OCI-LY3 (cell line): Measurements from ENCODE around the gene RAB27B.

Experiments
- CTCF ChIP-seq: fragments of 200-600, 300-600 bp; sonication (generic); IDR thresholded peaks from 2 replicates; pipeline ENCODE4 v1.5.1; 2014; ENCODE audit warnings: antibody characterized with exemption, low read length, low read depth
- EZH2phosphoT487 ChIP-seq: fragments of 200-600 bp; shearing (Covaris generic); IDR thresholded peaks from 2 replicates; pipeline ENCODE4 v1.6.1; 2018; ENCODE audit warnings: antibody characterized with exemption, mixed run types, low read depth

GRCh38 chr18:54932472-54932871 is 104.2 kb downstream of the RAB27B start:
- no peak for TF ChIP-seq EZH2phosphoT487
- no peak for TF ChIP-seq CTCF
